ENCODE data around the gene PLCB1. TPM values are rescaled to one million over a fixed set of nuclear protein-coding genes. Genes with fewer than 3 reads are reported as not detected.

PLCB1 gene
- total RNA-seq, 1 experiment from 2014 or later: 11.3 TPM

DNA sequence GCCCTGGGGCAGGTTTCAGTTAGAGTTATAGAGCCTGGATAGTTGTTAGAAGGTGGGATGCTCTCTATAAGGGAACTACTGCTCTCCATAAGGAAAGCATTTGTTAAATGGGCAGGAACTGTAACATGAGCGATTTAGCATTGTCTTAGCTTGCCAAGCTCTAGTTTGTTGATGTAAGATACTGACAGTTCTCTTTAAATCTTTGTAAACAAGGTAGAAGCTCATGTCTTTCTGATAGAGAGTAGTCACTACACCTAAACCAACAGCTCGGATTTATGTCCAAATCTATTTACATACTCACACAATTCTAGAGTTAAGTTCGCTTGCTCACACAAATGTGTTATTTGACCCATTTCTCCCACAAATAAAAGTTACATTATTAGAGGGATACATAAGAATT, 87.3 kb downstream of the PLCB1 start (continued):
- TF ChIP-seq AR (CRISPR knock-in tag; IDR thresholded peaks at IDR 0.05): no peak

GRCh38 chr20:8220716-8221115, 88.7 kb downstream of the PLCB1 start:
- TF ChIP-seq AR (CRISPR knock-in tag; IDR thresholded peaks at IDR 0.05): no peak
- no peaks in the 10 kb centered on the region for H3K27me3 Mint-ChIP-seq (ENCODE audit: low read depth)
- POLR2A ChIA-PET: no interaction called here
- no peak for DNase-seq (ENCODE audit: low spot score)
- no peak overlapping the region for H3K27ac Mint-ChIP-seq
- H3K4me3 Mint-ChIP-seq: no peak overlapping the region
- H3K36me3 Mint-ChIP-seq: no peaks in the 10 kb centered on the region
- H3K9me3 Mint-ChIP-seq: no peaks in the 10 kb centered on the region
- ATAC-seq: no peak
- H3K4me1 Mint-ChIP-seq: 0 out of 2 replicates have a peak, but pooled peaks cover 3% of the 10 kb centered on the region
- CTCF ChIA-PET: no interaction called here

- no peak for DNase-seq (ENCODE audit: low spot score)
- no peak overlapping the region for H3K4me3 Mint-ChIP-seq
- ATAC-seq: no peak
- H3K27me3 Mint-ChIP-seq (ENCODE audit: low read depth): no peaks in the 10 kb centered on the region
- no peak overlapping the region for H3K27ac Mint-ChIP-seq
- no peak for TF ChIP-seq ZNF121 (CRISPR knock-in tag; IDR thresholded peaks at IDR 0.05)
- TF ChIP-seq E2F5 (CRISPR knock-in tag; IDR thresholded peaks at IDR 0.05): no peak
- TF ChIP-seq NFATC4 (CRISPR knock-in tag; IDR thresholded peaks at IDR 0.05): no peak
- no peak for TF ChIP-seq SMAD3 (CRISPR knock-in tag; IDR thresholded peaks at IDR 0.05; ENCODE audit: borderline replicate concordance)
- no peak for TF ChIP-seq AR (CRISPR knock-in tag; IDR thresholded peaks at IDR 0.05)
- no peak for TF ChIP-seq JAZF1 (CRISPR knock-in tag; IDR thresholded peaks at IDR 0.05)
- TF ChIP-seq CBFB (CRISPR knock-in tag; IDR thresholded peaks at IDR 0.05; ENCODE audit: low read depth): no peak
- no peak for TF ChIP-seq FOXK1 (CRISPR knock-in tag; IDR thresholded peaks at IDR 0.05)
- no peak for TF ChIP-seq CTCF (IDR thresholded peaks at IDR 0.05)
- TF ChIP-seq, protein P1, sequence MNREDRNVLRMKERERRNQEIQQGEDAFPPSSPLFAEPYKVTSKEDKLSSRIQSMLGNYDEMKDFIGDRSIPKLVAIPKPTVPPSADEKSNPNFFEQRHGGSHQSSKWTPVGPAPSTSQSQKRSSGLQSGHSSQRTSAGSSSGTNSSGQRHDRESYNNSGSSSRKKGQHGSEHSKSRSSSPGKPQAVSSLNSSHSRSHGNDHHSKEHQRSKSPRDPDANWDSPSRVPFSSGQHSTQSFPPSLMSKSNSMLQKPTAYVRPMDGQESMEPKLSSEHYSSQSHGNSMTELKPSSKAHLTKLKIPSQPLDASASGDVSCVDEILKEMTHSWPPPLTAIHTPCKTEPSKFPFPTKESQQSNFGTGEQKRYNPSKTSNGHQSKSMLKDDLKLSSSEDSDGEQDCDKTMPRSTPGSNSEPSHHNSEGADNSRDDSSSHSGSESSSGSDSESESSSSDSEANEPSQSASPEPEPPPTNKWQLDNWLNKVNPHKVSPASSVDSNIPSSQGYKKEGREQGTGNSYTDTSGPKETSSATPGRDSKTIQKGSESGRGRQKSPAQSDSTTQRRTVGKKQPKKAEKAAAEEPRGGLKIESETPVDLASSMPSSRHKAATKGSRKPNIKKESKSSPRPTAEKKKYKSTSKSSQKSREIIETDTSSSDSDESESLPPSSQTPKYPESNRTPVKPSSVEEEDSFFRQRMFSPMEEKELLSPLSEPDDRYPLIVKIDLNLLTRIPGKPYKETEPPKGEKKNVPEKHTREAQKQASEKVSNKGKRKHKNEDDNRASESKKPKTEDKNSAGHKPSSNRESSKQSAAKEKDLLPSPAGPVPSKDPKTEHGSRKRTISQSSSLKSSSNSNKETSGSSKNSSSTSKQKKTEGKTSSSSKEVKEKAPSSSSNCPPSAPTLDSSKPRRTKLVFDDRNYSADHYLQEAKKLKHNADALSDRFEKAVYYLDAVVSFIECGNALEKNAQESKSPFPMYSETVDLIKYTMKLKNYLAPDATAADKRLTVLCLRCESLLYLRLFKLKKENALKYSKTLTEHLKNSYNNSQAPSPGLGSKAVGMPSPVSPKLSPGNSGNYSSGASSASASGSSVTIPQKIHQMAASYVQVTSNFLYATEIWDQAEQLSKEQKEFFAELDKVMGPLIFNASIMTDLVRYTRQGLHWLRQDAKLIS (CRISPR knock-in tag; IDR thresholded peaks at IDR 0.05; ENCODE audit: borderline replicate concordance): no peak
- TF ChIP-seq, protein P2, sequence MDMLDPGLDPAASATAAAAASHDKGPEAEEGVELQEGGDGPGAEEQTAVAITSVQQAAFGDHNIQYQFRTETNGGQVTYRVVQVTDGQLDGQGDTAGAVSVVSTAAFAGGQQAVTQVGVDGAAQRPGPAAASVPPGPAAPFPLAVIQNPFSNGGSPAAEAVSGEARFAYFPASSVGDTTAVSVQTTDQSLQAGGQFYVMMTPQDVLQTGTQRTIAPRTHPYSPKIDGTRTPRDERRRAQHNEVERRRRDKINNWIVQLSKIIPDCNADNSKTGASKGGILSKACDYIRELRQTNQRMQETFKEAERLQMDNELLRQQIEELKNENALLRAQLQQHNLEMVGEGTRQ (CRISPR knock-in tag; IDR thresholded peaks at IDR 0.05): no peak
- TF ChIP-seq TP53 (CRISPR knock-in tag; IDR thresholded peaks at IDR 0.05): no peak
- TF ChIP-seq TEAD4 (CRISPR knock-in tag; IDR thresholded peaks at IDR 0.05): no peak
- ChIA-PET CTCF (no interaction called here), POLR2A (no interaction called here)
- no peaks in the 10 kb centered on the region for H3K9me3 Mint-ChIP-seq
- no peaks in the 10 kb centered on the region for H3K36me3 Mint-ChIP-seq
- H3K4me1 Mint-ChIP-seq: 0 out of 2 replicates have a peak, but pooled peaks cover 3% of the 10 kb centered on the region
These were observed 89.9 kb downstream of the PLCB1 start for GRCh38 chr20:8221887-8222419.

Measured in WTC11 (cell line).